ENCODE results near the gene TJP1.

TJP1 gene

DNA sequence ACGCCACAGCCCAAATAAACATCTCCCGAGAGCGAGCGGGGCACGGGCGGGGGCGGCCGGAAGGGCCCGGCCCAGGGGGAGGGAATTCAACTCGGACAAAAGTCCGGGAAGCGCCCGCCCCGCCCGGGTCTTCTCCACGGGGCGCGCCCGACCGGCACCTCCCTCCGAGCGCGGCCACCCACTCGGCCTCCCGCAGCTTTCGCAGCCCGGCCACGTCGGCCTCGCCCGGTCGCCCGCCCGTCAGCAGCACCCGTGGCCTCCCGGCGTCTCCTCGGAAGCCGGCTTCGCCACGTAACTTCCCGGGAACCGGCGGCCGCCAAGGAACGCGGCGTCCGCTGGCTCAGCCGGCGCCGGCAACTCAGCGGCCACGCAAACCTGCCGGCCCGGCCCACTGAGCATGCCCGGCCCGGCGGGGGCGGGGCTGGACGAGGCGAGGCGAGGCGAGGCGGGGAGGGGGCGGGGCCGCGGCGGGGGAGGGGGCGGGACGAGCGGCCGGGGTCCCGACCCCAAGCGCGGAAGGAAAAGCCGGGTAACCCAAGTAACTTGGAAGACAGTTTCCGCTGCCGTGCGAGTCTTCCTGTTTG is at the start of gene TJP1 (continued):
- TF ChIP-seq ZBTB26 (tag by site-specific recombination; optimal IDR thresholded peaks at IDR 0.05): peak; percentile 60
- TF ChIP-seq ZNF514 (tag by site-specific recombination; IDR thresholded peaks at IDR 0.05): no peak

GRCh38 chr15:29871401-29871800 is 49.1 kb upstream of the TJP1 start:
- Histone ChIP-seq H3K36me3 (ENCODE audit: control insufficient read depth in 2 of 2, insufficient read depth in 1 of 2, low read length in 2 of 2) (no peaks in the 10 kb centered on the region), H3K4me3 (ENCODE audit: low read depth, low read length) (no peak overlapping the region), H3K27ac (ENCODE audit: extremely low read depth, low read depth, low read length) (no peak overlapping the region), H3K9me3 (ENCODE audit: control insufficient read depth, insufficient read depth, low read depth, low read length) (no peaks in the 10 kb centered on the region), H3K4me1 (ENCODE audit: control insufficient read depth, insufficient read depth, low read length) (peaks cover 3% of the 10 kb centered on the region; the same call in 1 of the 2 replicates)
- TF ChIP-seq ZFHX2 (tag by site-specific recombination; conservative IDR thresholded peaks at IDR 0.05) (no peak), ZFP37 (tag by site-specific recombination; IDR thresholded peaks at IDR 0.05) (no peak), ZNF510 (tag by site-specific recombination; IDR thresholded peaks at IDR 0.05; ENCODE audit: insufficient replicate concordance) (no peak), ZNF423 (tag by site-specific recombination; IDR thresholded peaks at IDR 0.05) (no peak), ZNF433 (tag by site-specific recombination; IDR thresholded peaks at IDR 0.05; ENCODE audit: low read depth) (no peak), ZNF777 (tag by site-specific recombination; IDR thresholded peaks at IDR 0.05; ENCODE audit: borderline replicate concordance) (no peak), ZNF362 (tag by site-specific recombination; IDR thresholded peaks at IDR 0.05) (no peak)
- TF ChIP-seq, protein P1, sequence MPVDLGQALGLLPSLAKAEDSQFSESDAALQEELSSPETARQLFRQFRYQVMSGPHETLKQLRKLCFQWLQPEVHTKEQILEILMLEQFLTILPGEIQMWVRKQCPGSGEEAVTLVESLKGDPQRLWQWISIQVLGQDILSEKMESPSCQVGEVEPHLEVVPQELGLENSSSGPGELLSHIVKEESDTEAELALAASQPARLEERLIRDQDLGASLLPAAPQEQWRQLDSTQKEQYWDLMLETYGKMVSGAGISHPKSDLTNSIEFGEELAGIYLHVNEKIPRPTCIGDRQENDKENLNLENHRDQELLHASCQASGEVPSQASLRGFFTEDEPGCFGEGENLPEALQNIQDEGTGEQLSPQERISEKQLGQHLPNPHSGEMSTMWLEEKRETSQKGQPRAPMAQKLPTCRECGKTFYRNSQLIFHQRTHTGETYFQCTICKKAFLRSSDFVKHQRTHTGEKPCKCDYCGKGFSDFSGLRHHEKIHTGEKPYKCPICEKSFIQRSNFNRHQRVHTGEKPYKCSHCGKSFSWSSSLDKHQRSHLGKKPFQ (tag by site-specific recombination; IDR thresholded peaks at IDR 0.05): no peak
- ChIA-PET CTCF (interaction anchor here (0.9 kb wide), 1 partner anchor 54 kb away, joined by 4 read pairs; no protein-coding TSS in a partner anchor), POLR2A (no interaction called here)

DNA sequence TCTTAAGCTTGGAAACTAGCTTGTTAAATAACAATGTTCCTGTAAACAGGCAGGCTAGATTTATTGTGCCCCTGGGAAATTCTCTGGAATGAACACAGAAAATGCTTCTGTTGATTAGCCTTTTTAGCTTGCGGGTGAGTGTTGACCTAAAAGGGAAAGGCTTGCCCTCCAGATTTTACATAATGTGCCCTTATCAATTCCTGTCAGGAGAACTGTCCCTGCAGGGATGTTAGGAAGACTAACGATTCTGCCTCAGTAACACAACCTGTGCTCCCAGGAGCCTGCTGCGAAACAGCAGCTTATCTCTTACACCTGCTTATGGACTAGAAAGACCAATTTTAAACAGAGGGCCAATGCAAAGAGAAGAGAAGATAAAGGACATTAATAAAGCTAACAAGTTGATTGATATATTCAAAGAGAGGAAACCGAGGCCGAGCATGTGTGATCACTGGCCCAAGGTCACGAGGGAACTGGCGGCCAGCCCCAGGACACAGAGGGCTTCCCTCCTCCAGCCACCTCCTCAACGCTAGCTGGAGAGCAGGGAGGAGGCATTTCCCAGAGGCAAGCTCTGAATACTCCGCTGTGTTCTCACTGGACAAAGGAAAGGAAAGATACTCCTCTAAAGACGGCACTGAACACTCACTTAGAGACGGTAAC is 48.4 kb upstream of the TJP1 start:
- H3K4me3 ChIP-seq (ENCODE audit: low read depth, low read length): no peak overlapping the region
- CTCF ChIA-PET: interaction anchor here (0.6 to 1.0 kb wide), 4 partner anchors 11 to 1616 kb away, joined by 3 to 4 read pairs (median 3); no protein-coding TSS in a partner anchor
- peak overlapping the region; percentile 52; the same call in 1 of the 2 replicates for H3K27ac ChIP-seq (ENCODE audit: extremely low read depth, low read depth, low read length)
- no peaks in the 10 kb centered on the region for H3K36me3 ChIP-seq (ENCODE audit: control insufficient read depth in 2 of 2, insufficient read depth in 1 of 2, low read length in 2 of 2)
- POLR2A ChIA-PET: no interaction called here
- peaks cover 3% of the 10 kb centered on the region; the same call in 1 of the 2 replicates for H3K4me1 ChIP-seq (ENCODE audit: control insufficient read depth, insufficient read depth, low read length)
- no peaks in the 10 kb centered on the region for H3K9me3 ChIP-seq (ENCODE audit: control insufficient read depth, insufficient read depth, low read depth, low read length)
- TF ChIP-seq ZNF843 (tag by site-specific recombination; IDR thresholded peaks at IDR 0.05): 0 out of 2 replicates have a peak, but pooled peaks have one; percentile 43
- TF ChIP-seq, protein P2, sequence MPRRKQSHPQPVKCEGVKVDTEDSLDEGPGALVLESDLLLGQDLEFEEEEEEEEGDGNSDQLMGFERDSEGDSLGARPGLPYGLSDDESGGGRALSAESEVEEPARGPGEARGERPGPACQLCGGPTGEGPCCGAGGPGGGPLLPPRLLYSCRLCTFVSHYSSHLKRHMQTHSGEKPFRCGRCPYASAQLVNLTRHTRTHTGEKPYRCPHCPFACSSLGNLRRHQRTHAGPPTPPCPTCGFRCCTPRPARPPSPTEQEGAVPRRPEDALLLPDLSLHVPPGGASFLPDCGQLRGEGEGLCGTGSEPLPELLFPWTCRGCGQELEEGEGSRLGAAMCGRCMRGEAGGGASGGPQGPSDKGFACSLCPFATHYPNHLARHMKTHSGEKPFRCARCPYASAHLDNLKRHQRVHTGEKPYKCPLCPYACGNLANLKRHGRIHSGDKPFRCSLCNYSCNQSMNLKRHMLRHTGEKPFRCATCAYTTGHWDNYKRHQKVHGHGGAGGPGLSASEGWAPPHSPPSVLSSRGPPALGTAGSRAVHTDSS (tag by site-specific recombination; IDR thresholded peaks at IDR 0.05): no peak
- TF ChIP-seq TCF7L2 (IDR thresholded peaks at IDR 0.05; ENCODE audit: borderline replicate concordance, low read depth, low read length): peak; percentile 58; the same call in 1 of the 2 replicates
- TF ChIP-seq FEZF1 (tag by site-specific recombination; IDR thresholded peaks at IDR 0.05): peak; percentile 97
- TF ChIP-seq ZNF184 (tag by site-specific recombination; IDR thresholded peaks at IDR 0.05): peak; percentile 71; the same call in 1 of the 2 replicates
- peak; percentile 68; the same call in 1 of the 2 replicates for TF ChIP-seq OSR2 (tag by site-specific recombination; IDR thresholded peaks at IDR 0.05)
- TF ChIP-seq ZNF10 (tag by site-specific recombination; IDR thresholded peaks at IDR 0.05): 0 out of 2 replicates have a peak, but pooled peaks have one; percentile 15
- no peak for TF ChIP-seq SP2 (tag by site-specific recombination; IDR thresholded peaks at IDR 0.05)
- peak; percentile 89 for TF ChIP-seq TRIM28 (IDR thresholded peaks at IDR 0.05; ENCODE audit: borderline replicate concordance, low read length)
- TF ChIP-seq, protein P3, sequence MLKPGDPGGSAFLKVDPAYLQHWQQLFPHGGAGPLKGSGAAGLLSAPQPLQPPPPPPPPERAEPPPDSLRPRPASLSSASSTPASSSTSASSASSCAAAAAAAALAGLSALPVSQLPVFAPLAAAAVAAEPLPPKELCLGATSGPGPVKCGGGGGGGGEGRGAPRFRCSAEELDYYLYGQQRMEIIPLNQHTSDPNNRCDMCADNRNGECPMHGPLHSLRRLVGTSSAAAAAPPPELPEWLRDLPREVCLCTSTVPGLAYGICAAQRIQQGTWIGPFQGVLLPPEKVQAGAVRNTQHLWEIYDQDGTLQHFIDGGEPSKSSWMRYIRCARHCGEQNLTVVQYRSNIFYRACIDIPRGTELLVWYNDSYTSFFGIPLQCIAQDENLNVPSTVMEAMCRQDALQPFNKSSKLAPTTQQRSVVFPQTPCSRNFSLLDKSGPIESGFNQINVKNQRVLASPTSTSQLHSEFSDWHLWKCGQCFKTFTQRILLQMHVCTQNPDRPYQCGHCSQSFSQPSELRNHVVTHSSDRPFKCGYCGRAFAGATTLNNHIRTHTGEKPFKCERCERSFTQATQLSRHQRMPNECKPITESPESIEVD (tag by site-specific recombination; IDR thresholded peaks at IDR 0.05): peak; percentile 87
- no peak for TF ChIP-seq ZNF501 (tag by site-specific recombination; IDR thresholded peaks at IDR 0.05)
- TF ChIP-seq ZIC2 (tag by site-specific recombination; IDR thresholded peaks at IDR 0.05): peak; percentile 36; the same call in 1 of the 2 replicates
